Cardiac muscle cell (in vitro differentiated cells and primary cell): Measurements from ENCODE around the gene TGFBR3. TPM values are rescaled to one million over a fixed set of nuclear protein-coding genes. Genes with fewer than 3 reads are reported as not detected.

Source experiments
- DNase-seq, 2 donors: peaks; one replicate each; pipeline versions ENCODE4 v3.0.0 to v3.0.0-alpha.2; 2010 to 2017; ENCODE audit warnings: low read depth in 1 of 2, low spot score in 1 of 2
- H3K27ac ChIP-seq: fragments of 200-600 bp; sonication (generic); 2 replicates; pipeline ENCODE4 v1.5.1; 2016
- H3K27me3 ChIP-seq: fragments of 200-600 bp; sonication (generic); 2 replicates; pipeline ENCODE4 v1.6.0; 2016; ENCODE audit warnings: control low read depth
- H3K36me3 ChIP-seq: fragments of 200-600 bp; sonication (generic); 2 replicates; pipeline ENCODE4 v1.5.1; 2016; ENCODE audit warnings: control low read depth
- H3K4me1 ChIP-seq: fragments of 200-600 bp; sonication (generic); 2 replicates; pipeline ENCODE4 v1.8.1; 2017; ENCODE audit warnings: low read depth, mild to moderate bottlenecking, mixed run types
- H3K4me3 ChIP-seq: fragments of 200-600 bp; sonication (generic); 2 replicates; pipeline ENCODE4 v1.5.1; 2016; ENCODE audit warnings: mild to moderate bottlenecking
- H3K9me3 ChIP-seq: fragments of 200-600 bp; sonication (generic); 2 replicates; pipeline ENCODE4 v1.5.1; 2017; ENCODE audit warnings: low read depth, mild to moderate bottlenecking, control low read depth
- polyA plus RNA-seq: library from polyadenylated mRNA; unstranded; fragments of >200 nt; fragmentation: Nextera tagmentation; extraction: Ambion mirVana; gene quantifications from 2 replicates; pipeline ENCODE4 v1.2.1, GENCODE V29; 2016
- total RNA-seq: library from RNA; depleted of rRNA; stranded (reverse); fragments of >200 nt; gene quantifications from 2 replicates; pipeline ENCODE4 v1.2.3, GENCODE V29; 2016
- TF ChIP-seq, protein P1 (sequence below): IDR thresholded peaks from 2 replicates; pipeline ENCODE4 v1.5.1; 2012; ENCODE audit warnings: low read depth, mild to moderate bottlenecking, low read length

Gene TGFBR3
- total and polyA plus RNA-seq, 2 experiments from 2014 or later: 10.3 to 11.8 TPM

DNA sequence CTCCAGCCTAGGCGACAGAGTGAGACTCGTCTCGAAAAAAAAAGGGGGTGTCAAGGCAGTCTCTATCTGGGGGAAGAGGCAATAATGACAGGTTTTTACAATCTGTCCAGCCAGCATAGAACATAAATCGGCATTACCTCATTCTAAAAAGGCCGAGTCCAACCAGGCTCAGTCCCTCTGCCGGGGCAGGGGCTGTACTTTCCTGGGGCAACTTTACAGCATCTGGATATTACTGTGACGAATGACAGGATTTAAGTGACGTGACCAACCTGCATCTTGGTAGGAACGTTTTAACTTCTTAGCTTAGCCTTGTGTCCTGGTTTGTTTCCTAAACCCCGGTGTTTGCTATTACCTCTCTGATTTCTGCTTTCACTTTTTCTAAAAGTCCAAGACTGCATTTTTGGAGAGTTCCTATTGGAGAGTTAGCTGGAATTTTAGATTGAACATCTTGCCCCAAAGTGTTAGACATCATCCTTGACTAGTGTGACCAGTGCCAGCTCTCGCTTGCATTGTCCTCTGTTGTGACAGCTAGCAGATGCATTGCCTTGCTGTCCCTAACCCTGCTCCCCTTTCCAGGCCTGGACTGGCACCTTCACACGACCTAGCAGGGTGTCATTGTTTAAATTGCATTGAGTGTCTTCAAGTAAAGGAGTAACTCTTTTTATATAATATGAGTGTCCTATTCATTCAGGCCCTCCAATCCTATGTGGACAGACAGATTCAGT is 96.5 kb downstream of the TGFBR3 start:
- no peak for DNase-seq
- H3K4me3 ChIP-seq: no peak overlapping the region
- TF ChIP-seq, protein P1, sequence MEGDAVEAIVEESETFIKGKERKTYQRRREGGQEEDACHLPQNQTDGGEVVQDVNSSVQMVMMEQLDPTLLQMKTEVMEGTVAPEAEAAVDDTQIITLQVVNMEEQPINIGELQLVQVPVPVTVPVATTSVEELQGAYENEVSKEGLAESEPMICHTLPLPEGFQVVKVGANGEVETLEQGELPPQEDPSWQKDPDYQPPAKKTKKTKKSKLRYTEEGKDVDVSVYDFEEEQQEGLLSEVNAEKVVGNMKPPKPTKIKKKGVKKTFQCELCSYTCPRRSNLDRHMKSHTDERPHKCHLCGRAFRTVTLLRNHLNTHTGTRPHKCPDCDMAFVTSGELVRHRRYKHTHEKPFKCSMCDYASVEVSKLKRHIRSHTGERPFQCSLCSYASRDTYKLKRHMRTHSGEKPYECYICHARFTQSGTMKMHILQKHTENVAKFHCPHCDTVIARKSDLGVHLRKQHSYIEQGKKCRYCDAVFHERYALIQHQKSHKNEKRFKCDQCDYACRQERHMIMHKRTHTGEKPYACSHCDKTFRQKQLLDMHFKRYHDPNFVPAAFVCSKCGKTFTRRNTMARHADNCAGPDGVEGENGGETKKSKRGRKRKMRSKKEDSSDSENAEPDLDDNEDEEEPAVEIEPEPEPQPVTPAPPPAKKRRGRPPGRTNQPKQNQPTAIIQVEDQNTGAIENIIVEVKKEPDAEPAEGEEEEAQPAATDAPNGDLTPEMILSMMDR: no peak
- H3K27me3 ChIP-seq: no peaks in the 10 kb centered on the region
- no peaks in the 10 kb centered on the region for H3K36me3 ChIP-seq
- peaks cover 6% of the 10 kb centered on the region for H3K4me1 ChIP-seq
- no peak overlapping the region for H3K27ac ChIP-seq
- H3K9me3 ChIP-seq: no peaks in the 10 kb centered on the region

DNA sequence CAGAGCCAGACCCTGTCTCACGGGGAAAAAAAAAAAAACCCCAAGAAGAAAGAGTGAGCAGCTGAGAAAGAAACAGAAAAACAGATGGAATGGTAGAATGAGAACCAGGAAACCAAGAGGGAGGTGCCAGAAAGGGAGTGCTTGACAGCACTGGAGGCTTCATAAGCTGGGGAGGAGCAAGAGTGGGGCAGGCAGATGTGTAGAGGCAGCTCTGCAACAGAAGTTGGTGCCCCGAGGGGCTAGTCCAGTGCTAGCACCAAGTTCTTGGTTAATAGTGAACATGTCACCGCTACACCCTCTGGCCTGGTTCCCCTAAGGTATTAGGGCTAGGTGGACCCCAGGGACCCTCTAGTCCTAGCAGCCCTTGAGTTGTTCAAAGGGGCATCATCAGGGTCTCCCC is 98.0 kb downstream of the TGFBR3 start:
- DNase-seq: no peak
- Histone ChIP-seq H3K4me3 (no peak overlapping the region), H3K4me1 (peaks cover 6% of the 10 kb centered on the region), H3K27me3 (no peaks in the 10 kb centered on the region), H3K27ac (no peak overlapping the region), H3K36me3 (no peaks in the 10 kb centered on the region), H3K9me3 (no peaks in the 10 kb centered on the region)
- TF ChIP-seq, protein P1: no peak

DNA sequence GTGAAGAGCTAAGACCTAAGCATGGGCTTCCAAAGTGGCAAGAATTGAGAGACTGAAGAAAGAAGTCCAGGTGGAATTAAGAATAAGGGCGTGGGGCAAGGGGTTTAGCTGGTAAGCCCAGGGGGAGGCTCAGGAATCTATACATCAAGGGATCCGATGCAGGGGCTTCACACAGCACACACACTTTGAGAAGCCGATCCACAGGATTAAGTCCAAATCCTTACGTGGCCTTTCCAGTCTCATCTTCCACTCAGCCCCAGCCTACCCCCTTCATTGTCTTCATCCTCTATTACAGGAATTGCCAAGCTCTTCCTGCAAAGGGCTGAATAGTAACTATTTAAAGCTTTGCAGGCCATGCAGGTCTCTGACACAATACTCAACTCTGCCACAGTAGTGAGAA is 101.3 kb downstream of the TGFBR3 start:
- Histone ChIP-seq H3K27me3 (no peaks in the 10 kb centered on the region), H3K4me1 (no peaks in the 10 kb centered on the region), H3K9me3 (no peaks in the 10 kb centered on the region), H3K27ac (no peak overlapping the region), H3K36me3 (no peaks in the 10 kb centered on the region), H3K4me3 (no peak overlapping the region)
- TF ChIP-seq, protein P1: no peak
- no peak for DNase-seq

DNA sequence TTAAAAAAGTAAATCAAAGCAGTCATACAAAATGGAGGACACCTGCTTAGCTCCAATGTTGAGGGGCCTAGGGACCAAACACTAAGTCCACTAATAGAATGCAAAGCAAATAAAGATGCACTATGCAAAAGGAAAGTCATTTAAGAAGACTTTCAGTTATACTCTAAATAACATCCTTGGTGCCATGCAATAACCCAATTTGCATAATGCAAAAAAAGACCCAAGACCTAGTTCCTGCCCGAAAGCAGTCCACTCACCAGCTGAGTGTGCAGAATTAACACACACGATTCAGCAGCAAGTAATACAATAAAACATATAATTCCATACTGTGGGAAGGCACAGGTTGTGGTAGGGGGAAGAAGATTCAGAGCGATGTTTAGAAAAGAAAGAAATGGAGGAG is 101.8 kb downstream of the TGFBR3 start:
- H3K4me1 ChIP-seq: no peaks in the 10 kb centered on the region
- no peaks in the 10 kb centered on the region for H3K36me3 ChIP-seq
- H3K4me3 ChIP-seq: no peak overlapping the region
- no peak for DNase-seq
- no peaks in the 10 kb centered on the region for H3K27me3 ChIP-seq
- TF ChIP-seq, protein P1: no peak
- no peak overlapping the region for H3K27ac ChIP-seq
- H3K9me3 ChIP-seq: no peaks in the 10 kb centered on the region

DNA sequence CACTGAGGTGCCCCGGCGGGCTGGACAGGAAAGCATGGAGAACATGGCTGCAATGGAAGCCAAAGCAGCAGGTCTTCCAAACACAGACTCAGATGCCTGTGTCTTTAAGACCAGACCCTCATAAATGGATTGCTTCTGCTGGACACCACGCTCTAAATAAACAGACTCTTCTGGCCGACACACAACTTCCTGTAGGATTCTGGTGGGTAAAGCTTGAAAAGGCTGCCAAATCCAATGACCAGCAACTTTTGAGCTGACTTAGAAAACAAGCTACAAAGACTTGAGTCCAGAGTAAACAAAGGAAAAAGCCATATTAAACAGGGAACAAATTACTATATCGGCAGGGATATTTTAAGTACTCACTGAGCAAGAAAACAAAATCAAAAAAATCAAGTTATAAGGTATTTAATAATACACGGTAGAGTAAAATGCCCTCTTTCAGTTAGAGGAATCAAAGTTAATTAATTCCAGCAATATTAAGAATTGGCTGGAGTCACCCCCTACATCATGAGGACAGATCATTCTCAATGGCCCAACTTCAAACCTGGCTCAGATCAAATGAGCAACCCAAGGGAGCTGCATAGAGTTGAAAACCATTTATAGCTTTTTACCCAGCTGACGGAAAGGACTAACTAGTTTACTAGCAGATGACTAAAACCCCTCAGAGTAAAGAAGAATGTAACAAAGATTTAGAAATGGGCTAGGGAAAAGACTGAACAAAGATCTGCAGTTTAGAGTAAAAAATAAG is 102.4 kb downstream of the TGFBR3 start:
- Histone ChIP-seq H3K9me3 (no peaks in the 10 kb centered on the region), H3K27ac (no peak overlapping the region), H3K4me3 (no peak overlapping the region), H3K4me1 (no peaks in the 10 kb centered on the region), H3K36me3 (no peaks in the 10 kb centered on the region), H3K27me3 (no peaks in the 10 kb centered on the region)
- TF ChIP-seq, protein P1: no peak
- peak in 1 of 2 donors; percentile 82 for DNase-seq
